ENCODE measurements around the gene MYL6.

- TF ChIP-seq TEAD4 (IDR thresholded peaks at IDR 0.05) = no peak
- TF ChIP-seq, protein P1, sequence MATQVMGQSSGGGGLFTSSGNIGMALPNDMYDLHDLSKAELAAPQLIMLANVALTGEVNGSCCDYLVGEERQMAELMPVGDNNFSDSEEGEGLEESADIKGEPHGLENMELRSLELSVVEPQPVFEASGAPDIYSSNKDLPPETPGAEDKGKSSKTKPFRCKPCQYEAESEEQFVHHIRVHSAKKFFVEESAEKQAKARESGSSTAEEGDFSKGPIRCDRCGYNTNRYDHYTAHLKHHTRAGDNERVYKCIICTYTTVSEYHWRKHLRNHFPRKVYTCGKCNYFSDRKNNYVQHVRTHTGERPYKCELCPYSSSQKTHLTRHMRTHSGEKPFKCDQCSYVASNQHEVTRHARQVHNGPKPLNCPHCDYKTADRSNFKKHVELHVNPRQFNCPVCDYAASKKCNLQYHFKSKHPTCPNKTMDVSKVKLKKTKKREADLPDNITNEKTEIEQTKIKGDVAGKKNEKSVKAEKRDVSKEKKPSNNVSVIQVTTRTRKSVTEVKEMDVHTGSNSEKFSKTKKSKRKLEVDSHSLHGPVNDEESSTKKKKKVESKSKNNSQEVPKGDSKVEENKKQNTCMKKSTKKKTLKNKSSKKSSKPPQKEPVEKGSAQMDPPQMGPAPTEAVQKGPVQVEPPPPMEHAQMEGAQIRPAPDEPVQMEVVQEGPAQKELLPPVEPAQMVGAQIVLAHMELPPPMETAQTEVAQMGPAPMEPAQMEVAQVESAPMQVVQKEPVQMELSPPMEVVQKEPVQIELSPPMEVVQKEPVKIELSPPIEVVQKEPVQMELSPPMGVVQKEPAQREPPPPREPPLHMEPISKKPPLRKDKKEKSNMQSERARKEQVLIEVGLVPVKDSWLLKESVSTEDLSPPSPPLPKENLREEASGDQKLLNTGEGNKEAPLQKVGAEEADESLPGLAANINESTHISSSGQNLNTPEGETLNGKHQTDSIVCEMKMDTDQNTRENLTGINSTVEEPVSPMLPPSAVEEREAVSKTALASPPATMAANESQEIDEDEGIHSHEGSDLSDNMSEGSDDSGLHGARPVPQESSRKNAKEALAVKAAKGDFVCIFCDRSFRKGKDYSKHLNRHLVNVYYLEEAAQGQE (IDR thresholded peaks at IDR 0.05; ENCODE audit: low read depth) = no peak
- TF ChIP-seq EGR1 (IDR thresholded peaks at IDR 0.05) = no peak
- TF ChIP-seq YY1 (IDR thresholded peaks at IDR 0.05; ENCODE audit: low read depth) = no peak
- TF ChIP-seq, protein P2, sequence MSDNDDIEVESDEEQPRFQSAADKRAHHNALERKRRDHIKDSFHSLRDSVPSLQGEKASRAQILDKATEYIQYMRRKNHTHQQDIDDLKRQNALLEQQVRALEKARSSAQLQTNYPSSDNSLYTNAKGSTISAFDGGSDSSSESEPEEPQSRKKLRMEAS (IDR thresholded peaks at IDR 0.05) = no peak
- no peak for TF ChIP-seq ZBTB7A (IDR thresholded peaks at IDR 0.05; ENCODE audit: low read depth)
Observed at GRCh38 chr12:56130876-56131275, 27.3 kb upstream of the MYL6 start.

Data from Ishikawa (cell line).